Measurements from ENCODE around the gene GTF2IRD1.
"Not testable (repeated sequence)": the region's sequence is repeated elsewhere in the genome, so short reads cannot be mapped to it uniquely, and the experiment has no call there.

Gene GTF2IRD1

GRCh38 chr7:74418076-74418475 lies 35.6 kb upstream of the GTF2IRD1 start:
- Histone ChIP-seq H3K4me1 (ENCODE audit: insufficient read depth, insufficient read length) (no peaks in the 10 kb centered on the region), H3K4me3 (ENCODE audit: insufficient read length, low read depth) (no peak overlapping the region), H3K9ac (ENCODE audit: insufficient read length, low read depth) (peak overlapping the region; percentile 21), H3K9me3 (ENCODE audit: insufficient read depth, low read length) (no peaks in the 10 kb centered on the region), H3K36me3 (ENCODE audit: insufficient read depth, insufficient read length, low read length) (no peaks in the 10 kb centered on the region), H3K27me3 (ENCODE audit: insufficient read depth, insufficient read length) (no peaks in the 10 kb centered on the region)
- no peak for DNase-seq (ENCODE audit: low read depth, low spot score)
- no peak for TF ChIP-seq YY1 (IDR thresholded peaks at IDR 0.05; ENCODE audit: insufficient read depth, insufficient read length)
- TF ChIP-seq ZNF274 (IDR thresholded peaks at IDR 0.05; ENCODE audit: low read depth, low read length) = no peak
- no peak for TF ChIP-seq SUZ12 (IDR thresholded peaks at IDR 0.05; ENCODE audit: extremely low read depth, insufficient read depth, insufficient read length)

- Histone ChIP-seq H3K36me3 (ENCODE audit: insufficient read depth, insufficient read length, low read length) (no peaks in the 10 kb centered on the region), H3K4me3 (ENCODE audit: insufficient read length, low read depth) (no peak overlapping the region), H3K9ac (ENCODE audit: insufficient read length, low read depth) (no peak overlapping the region), H3K27me3 (ENCODE audit: insufficient read depth, insufficient read length) (no peaks in the 10 kb centered on the region), H3K4me1 (ENCODE audit: insufficient read depth, insufficient read length) (no peaks in the 10 kb centered on the region), H3K9me3 (ENCODE audit: insufficient read depth, low read length) (no peaks in the 10 kb centered on the region)
- no peak for DNase-seq (ENCODE audit: low read depth, low spot score)
- TF ChIP-seq SUZ12 (IDR thresholded peaks at IDR 0.05; ENCODE audit: extremely low read depth, insufficient read depth, insufficient read length) (no peak), YY1 (IDR thresholded peaks at IDR 0.05; ENCODE audit: insufficient read depth, insufficient read length) (no peak), ZNF274 (IDR thresholded peaks at IDR 0.05; ENCODE audit: low read depth, low read length) (no peak)
These were observed 35.2 kb upstream of the GTF2IRD1 start for GRCh38 chr7:74418538-74418937.

- H3K9ac ChIP-seq (ENCODE audit: insufficient read length, low read depth); DNase-seq (ENCODE audit: low read depth, low spot score); H3K27me3 ChIP-seq (ENCODE audit: insufficient read depth, insufficient read length); H3K4me1 ChIP-seq (ENCODE audit: insufficient read depth, insufficient read length); H3K9me3 ChIP-seq (ENCODE audit: insufficient read depth, low read length); H3K4me3 ChIP-seq (ENCODE audit: insufficient read length, low read depth); H3K36me3 ChIP-seq (ENCODE audit: insufficient read depth, insufficient read length, low read length): not testable (repeated sequence)
These were observed 34.5 kb upstream of the GTF2IRD1 start for GRCh38 chr7:74419232-74419631.

- TF ChIP-seq SUZ12 (IDR thresholded peaks at IDR 0.05; ENCODE audit: extremely low read depth, insufficient read depth, insufficient read length) = no peak
- no peak for TF ChIP-seq YY1 (IDR thresholded peaks at IDR 0.05; ENCODE audit: insufficient read depth, insufficient read length)
- no peak for TF ChIP-seq ZNF274 (IDR thresholded peaks at IDR 0.05; ENCODE audit: low read depth, low read length)
- DNase-seq (ENCODE audit: low read depth, low spot score) = no peak
These were observed 33.7 kb upstream of the GTF2IRD1 start for GRCh38 chr7:74420006-74420405.

GRCh38 chr7:74424291-74424880 lies 29.3 kb upstream of the GTF2IRD1 start:
- H3K36me3 ChIP-seq (ENCODE audit: insufficient read depth, insufficient read length, low read length) = no peaks in the 10 kb centered on the region
- no peak overlapping the region for H3K9ac ChIP-seq (ENCODE audit: insufficient read length, low read depth)
- no peak overlapping the region for H3K4me3 ChIP-seq (ENCODE audit: insufficient read length, low read depth)
- no peak for TF ChIP-seq ZNF274 (IDR thresholded peaks at IDR 0.05; ENCODE audit: low read depth, low read length)
- TF ChIP-seq SUZ12 (IDR thresholded peaks at IDR 0.05; ENCODE audit: extremely low read depth, insufficient read depth, insufficient read length) = no peak
- no peak for TF ChIP-seq YY1 (IDR thresholded peaks at IDR 0.05; ENCODE audit: insufficient read depth, insufficient read length)
- peaks cover 5% of the 10 kb centered on the region for H3K4me1 ChIP-seq (ENCODE audit: insufficient read depth, insufficient read length)
- H3K9me3 ChIP-seq (ENCODE audit: insufficient read depth, low read length) = no peaks in the 10 kb centered on the region
- no peak for DNase-seq (ENCODE audit: low read depth, low spot score)
- no peaks in the 10 kb centered on the region for H3K27me3 ChIP-seq (ENCODE audit: insufficient read depth, insufficient read length)

More at GRCh38 chr7:74420006-74420405, 33.7 kb upstream of the GTF2IRD1 start:
- Histone ChIP-seq H3K9ac (ENCODE audit: insufficient read length, low read depth) (no peak overlapping the region), H3K9me3 (ENCODE audit: insufficient read depth, low read length) (no peaks in the 10 kb centered on the region), H3K4me1 (ENCODE audit: insufficient read depth, insufficient read length) (no peaks in the 10 kb centered on the region), H3K27me3 (ENCODE audit: insufficient read depth, insufficient read length) (no peaks in the 10 kb centered on the region), H3K4me3 (ENCODE audit: insufficient read length, low read depth) (no peak overlapping the region), H3K36me3 (ENCODE audit: insufficient read depth, insufficient read length, low read length) (no peaks in the 10 kb centered on the region)

GRCh38 chr7:74428023-74428422 lies 25.7 kb upstream of the GTF2IRD1 start:
- Histone ChIP-seq H3K27me3 (ENCODE audit: insufficient read depth, insufficient read length) (no peaks in the 10 kb centered on the region), H3K36me3 (ENCODE audit: insufficient read depth, insufficient read length, low read length) (no peaks in the 10 kb centered on the region), H3K4me1 (ENCODE audit: insufficient read depth, insufficient read length) (peaks cover 10% of the 10 kb centered on the region), H3K4me3 (ENCODE audit: insufficient read length, low read depth) (no peak overlapping the region), H3K9me3 (ENCODE audit: insufficient read depth, low read length) (no peaks in the 10 kb centered on the region), H3K9ac (ENCODE audit: insufficient read length, low read depth) (no peak overlapping the region)
- TF ChIP-seq SUZ12 (IDR thresholded peaks at IDR 0.05; ENCODE audit: extremely low read depth, insufficient read depth, insufficient read length) (no peak), YY1 (IDR thresholded peaks at IDR 0.05; ENCODE audit: insufficient read depth, insufficient read length) (no peak), ZNF274 (IDR thresholded peaks at IDR 0.05; ENCODE audit: low read depth, low read length) (no peak)
- peak; percentile 32 for DNase-seq (ENCODE audit: low read depth, low spot score)

GRCh38 chr7:74429153-74429747 lies 24.5 kb upstream of the GTF2IRD1 start:
- Histone ChIP-seq H3K4me1 (ENCODE audit: insufficient read depth, insufficient read length) (peaks cover 13% of the 10 kb centered on the region), H3K27me3 (ENCODE audit: insufficient read depth, insufficient read length) (no peaks in the 10 kb centered on the region), H3K4me3 (ENCODE audit: insufficient read length, low read depth) (no peak overlapping the region), H3K9ac (ENCODE audit: insufficient read length, low read depth) (no peak overlapping the region), H3K36me3 (ENCODE audit: insufficient read depth, insufficient read length, low read length) (no peaks in the 10 kb centered on the region), H3K9me3 (ENCODE audit: insufficient read depth, low read length) (no peaks in the 10 kb centered on the region)
- DNase-seq (ENCODE audit: low read depth, low spot score) = peak; percentile 74
- TF ChIP-seq ZNF274 (IDR thresholded peaks at IDR 0.05; ENCODE audit: low read depth, low read length) = no peak
- TF ChIP-seq YY1 (IDR thresholded peaks at IDR 0.05; ENCODE audit: insufficient read depth, insufficient read length) = no peak
- TF ChIP-seq SUZ12 (IDR thresholded peaks at IDR 0.05; ENCODE audit: extremely low read depth, insufficient read depth, insufficient read length) = no peak

- H3K4me1 ChIP-seq (ENCODE audit: insufficient read depth, insufficient read length) = peaks cover 15% of the 10 kb centered on the region
- H3K27me3 ChIP-seq (ENCODE audit: insufficient read depth, insufficient read length); H3K36me3 ChIP-seq (ENCODE audit: insufficient read depth, insufficient read length, low read length); H3K4me3 ChIP-seq (ENCODE audit: insufficient read length, low read depth); H3K9ac ChIP-seq (ENCODE audit: insufficient read length, low read depth); H3K9me3 ChIP-seq (ENCODE audit: insufficient read depth, low read length); DNase-seq (ENCODE audit: low read depth, low spot score): not testable (repeated sequence)
These were observed 23.3 kb upstream of the GTF2IRD1 start for GRCh38 chr7:74430409-74430808.
